Central memory CD4-positive, alpha-beta T cell (primary cell): ENCODE measurements around the gene LEFTY1.
A peak's percentile ranks its signal among the peaks of the same experiment; 100 is the strongest.
"Not testable (repeated sequence)": the region's sequence is repeated elsewhere in the genome, so short reads cannot be mapped to it uniquely, and the experiment has no call there.

Source experiments
- DNase-seq: peaks from one replicate; pipeline ENCODE4 v3.0.0; 2022

LEFTY1 gene

GRCh38 chr1:225887554-225888288 lies 1.2 kb downstream of the LEFTY1 start:
- DNase-seq: not testable (repeated sequence)

GRCh38 chr1:225887030-225887314 lies 2.0 kb downstream of the LEFTY1 start:
- no peak for DNase-seq

- no peak for DNase-seq
These were observed 2.6 kb downstream of the LEFTY1 start for GRCh38 chr1:225886159-225887029.

- no peak for DNase-seq
These were observed 3.6 kb downstream of the LEFTY1 start for GRCh38 chr1:225885336-225885735.

GRCh38 chr1:225883616-225884265 lies 5.2 kb downstream of the LEFTY1 start:
- no peak for DNase-seq

- peak; percentile 14 for DNase-seq
These were observed 6.0 kb downstream of the LEFTY1 start for GRCh38 chr1:225882694-225883615.

- peak; percentile 88 for DNase-seq
These were observed 6.8 kb downstream of the LEFTY1 start, which contains the start of gene TMEM63A for GRCh38 chr1:225881959-225882693. TSS of gene TMEM63A (minus strand) at chr1:225882380. CDS start at chr1:225877580, 4,800 bp downstream.

GRCh38 chr1:225881081-225881958 lies 7.6 kb downstream of the LEFTY1 start:
- peak; percentile 49 for DNase-seq

- DNase-seq: no peak
These were observed 8.3 kb downstream of the LEFTY1 start for GRCh38 chr1:225880636-225881035.

GRCh38 chr1:225880222-225880588 lies 8.7 kb downstream of the LEFTY1 start:
- DNase-seq: no peak

- no peak for DNase-seq
These were observed 9.3 kb downstream of the LEFTY1 start for GRCh38 chr1:225879521-225880221.

- DNase-seq: no peak
These were observed 10.7 kb downstream of the LEFTY1 start for GRCh38 chr1:225878282-225878681.

GRCh38 chr1:225877580-225877979 lies 11.4 kb downstream of the LEFTY1 start:
- peak; percentile 13 for DNase-seq

- no peak for DNase-seq
These were observed 11.9 kb downstream of the LEFTY1 start for GRCh38 chr1:225876900-225877510.

GRCh38 chr1:225875044-225875815 lies 13.7 kb downstream of the LEFTY1 start:
- DNase-seq: no peak

GRCh38 chr1:225874431-225874830 lies 14.5 kb downstream of the LEFTY1 start:
- DNase-seq: no peak

- DNase-seq: no peak
These were observed 15.6 kb downstream of the LEFTY1 start for GRCh38 chr1:225873281-225873850.

GRCh38 chr1:225872075-225872430 lies 16.9 kb downstream of the LEFTY1 start:
- DNase-seq: no peak
